GM10248 (cell line): ENCODE results near the gene TMPO.
"Not testable (repeated sequence)": the region's sequence is repeated elsewhere in the genome, so short reads cannot be mapped to it uniquely, and the experiment has no call there.

Experiments
- CTCF ChIA-PET: fragments of 300-600 bp; sonication (Branson Sonifier 250); formaldehyde crosslinking; extraction: SDS; loops from one replicate; lab custom pipeline; 2021; ENCODE audit warnings: antibody characterized with exemption; lab: Yijun Ruan, JAX
- POLR2A ChIA-PET: fragments of 350-650 bp; sonication (Branson Sonifier 250); formaldehyde crosslinking; extraction: SDS; loops from one replicate; lab custom pipeline; 2020; ENCODE audit warnings: antibody characterized with exemption; lab: Yijun Ruan, JAX
- DNase-seq: peaks from one replicate; pipeline ENCODE4 v3.0.0; 2012; ENCODE audit errors: extremely low spot score
- CTCF ChIP-seq: IDR thresholded peaks from 2 replicates; pipeline ENCODE4 v1.5.1; 2012; ENCODE audit warnings: mild to moderate bottlenecking, low read depth; ENCODE audit errors: extremely low read depth, missing control alignments, control extremely low read depth

TMPO gene

GRCh38 chr12:98544751-98545150 lies 29.4 kb downstream of the TMPO start:
- POLR2A ChIA-PET: no interaction called here
- TF ChIP-seq CTCF: no peak
- CTCF ChIA-PET: interaction anchor here (1.3 kb wide), 1 partner anchor 23 kb away, joined by 3 read pairs; no protein-coding TSS in a partner anchor
- DNase-seq: no peak

- CTCF ChIA-PET: interaction anchor here (5.3 kb wide), 1 partner anchor 16 kb away, joined by 25 read pairs; no protein-coding TSS in a partner anchor
- POLR2A ChIA-PET: no interaction called here
- no peak for DNase-seq
- TF ChIP-seq CTCF: no peak
These were observed 34.2 kb downstream of the TMPO start for GRCh38 chr12:98549371-98550110.

- no peak for DNase-seq
- CTCF ChIA-PET: interaction anchor here (1.1 to 5.3 kb wide), 5 partner anchors 14 to 447 kb away, joined by 3 to 25 read pairs (median 4); no protein-coding TSS in a partner anchor
- no peak for TF ChIP-seq CTCF
- POLR2A ChIA-PET: no interaction called here
These were observed 36.4 kb downstream of the TMPO start for GRCh38 chr12:98551787-98552186.

GRCh38 chr12:98558097-98558496 lies 42.7 kb downstream of the TMPO start:
- POLR2A ChIA-PET, DNase-seq: not testable (repeated sequence)
- CTCF ChIA-PET: interaction anchor here (1.3 kb wide), 1 partner anchor 13 kb away, joined by 3 read pairs; no protein-coding TSS in a partner anchor

- ChIA-PET POLR2A (no interaction called here), CTCF (no interaction called here)
- TF ChIP-seq CTCF: no peak
- no peak for DNase-seq
These were observed 44.3 kb downstream of the TMPO start for GRCh38 chr12:98559666-98560065.

- ChIA-PET CTCF (interaction anchor here (1.5 kb wide), 1 partner anchor 378 kb away, joined by 4 read pairs; no protein-coding TSS in a partner anchor), POLR2A (no interaction called here)
- TF ChIP-seq CTCF: no peak
- DNase-seq: no peak
These were observed 46.5 kb downstream of the TMPO start for GRCh38 chr12:98561846-98562245.

- ChIA-PET POLR2A (interaction anchor here (0.6 kb wide), 1 partner anchor 32 kb away, joined by 3 read pairs; no protein-coding TSS in a partner anchor), CTCF (no interaction called here)
- no peak for TF ChIP-seq CTCF
- DNase-seq: no peak
These were observed 56.6 kb downstream of the TMPO start for GRCh38 chr12:98572010-98572409.
